ENCODE results near the gene POU2AF1.

Gene POU2AF1

DNA sequence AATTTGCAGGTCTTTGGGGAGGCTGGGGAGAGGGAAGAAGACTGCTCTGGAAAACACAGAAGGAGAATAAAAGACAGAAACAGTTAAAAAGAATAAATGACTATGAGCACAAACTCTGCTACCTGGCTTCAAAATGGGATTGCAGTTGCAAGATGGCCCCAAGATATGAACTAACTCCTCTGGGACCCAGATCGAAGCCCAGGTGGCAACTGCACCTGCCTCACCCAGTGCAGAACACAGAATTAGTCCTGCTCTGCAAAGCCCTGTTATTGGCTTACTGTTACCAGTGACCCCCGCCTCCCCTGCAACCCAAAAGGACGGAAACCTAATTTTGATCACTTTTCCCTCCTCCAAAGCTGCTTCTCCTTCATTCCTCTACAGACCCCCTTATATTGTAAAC lies 35.9 kb upstream of the POU2AF1 start:
- TF ChIP-seq YY1 (IDR thresholded peaks at IDR 0.05; ENCODE audit: low read depth) (no peak), EGR1 (IDR thresholded peaks at IDR 0.05) (no peak), CEBPB (IDR thresholded peaks at IDR 0.05) (no peak), TEAD4 (IDR thresholded peaks at IDR 0.05) (no peak), EP300 (IDR thresholded peaks at IDR 0.05; ENCODE audit: borderline replicate concordance) (no peak), NFIC (IDR thresholded peaks at IDR 0.05) (no peak), ZBTB7A (IDR thresholded peaks at IDR 0.05; ENCODE audit: low read depth) (no peak), FOXM1 (IDR thresholded peaks at IDR 0.05; ENCODE audit: borderline replicate concordance, low read depth) (no peak), CREB1 (IDR thresholded peaks at IDR 0.05; ENCODE audit: low read depth) (no peak), TAF1 (IDR thresholded peaks at IDR 0.05; ENCODE audit: low read depth) (no peak), RAD21 (IDR thresholded peaks at IDR 0.05; ENCODE audit: low read depth) (no peak), TCF12 (IDR thresholded peaks at IDR 0.05; ENCODE audit: low read depth) (no peak)
- TF ChIP-seq, protein P1, sequence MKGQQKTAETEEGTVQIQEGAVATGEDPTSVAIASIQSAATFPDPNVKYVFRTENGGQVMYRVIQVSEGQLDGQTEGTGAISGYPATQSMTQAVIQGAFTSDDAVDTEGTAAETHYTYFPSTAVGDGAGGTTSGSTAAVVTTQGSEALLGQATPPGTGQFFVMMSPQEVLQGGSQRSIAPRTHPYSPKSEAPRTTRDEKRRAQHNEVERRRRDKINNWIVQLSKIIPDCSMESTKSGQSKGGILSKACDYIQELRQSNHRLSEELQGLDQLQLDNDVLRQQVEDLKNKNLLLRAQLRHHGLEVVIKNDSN (IDR thresholded peaks at IDR 0.05): no peak
- TF ChIP-seq, protein P2, sequence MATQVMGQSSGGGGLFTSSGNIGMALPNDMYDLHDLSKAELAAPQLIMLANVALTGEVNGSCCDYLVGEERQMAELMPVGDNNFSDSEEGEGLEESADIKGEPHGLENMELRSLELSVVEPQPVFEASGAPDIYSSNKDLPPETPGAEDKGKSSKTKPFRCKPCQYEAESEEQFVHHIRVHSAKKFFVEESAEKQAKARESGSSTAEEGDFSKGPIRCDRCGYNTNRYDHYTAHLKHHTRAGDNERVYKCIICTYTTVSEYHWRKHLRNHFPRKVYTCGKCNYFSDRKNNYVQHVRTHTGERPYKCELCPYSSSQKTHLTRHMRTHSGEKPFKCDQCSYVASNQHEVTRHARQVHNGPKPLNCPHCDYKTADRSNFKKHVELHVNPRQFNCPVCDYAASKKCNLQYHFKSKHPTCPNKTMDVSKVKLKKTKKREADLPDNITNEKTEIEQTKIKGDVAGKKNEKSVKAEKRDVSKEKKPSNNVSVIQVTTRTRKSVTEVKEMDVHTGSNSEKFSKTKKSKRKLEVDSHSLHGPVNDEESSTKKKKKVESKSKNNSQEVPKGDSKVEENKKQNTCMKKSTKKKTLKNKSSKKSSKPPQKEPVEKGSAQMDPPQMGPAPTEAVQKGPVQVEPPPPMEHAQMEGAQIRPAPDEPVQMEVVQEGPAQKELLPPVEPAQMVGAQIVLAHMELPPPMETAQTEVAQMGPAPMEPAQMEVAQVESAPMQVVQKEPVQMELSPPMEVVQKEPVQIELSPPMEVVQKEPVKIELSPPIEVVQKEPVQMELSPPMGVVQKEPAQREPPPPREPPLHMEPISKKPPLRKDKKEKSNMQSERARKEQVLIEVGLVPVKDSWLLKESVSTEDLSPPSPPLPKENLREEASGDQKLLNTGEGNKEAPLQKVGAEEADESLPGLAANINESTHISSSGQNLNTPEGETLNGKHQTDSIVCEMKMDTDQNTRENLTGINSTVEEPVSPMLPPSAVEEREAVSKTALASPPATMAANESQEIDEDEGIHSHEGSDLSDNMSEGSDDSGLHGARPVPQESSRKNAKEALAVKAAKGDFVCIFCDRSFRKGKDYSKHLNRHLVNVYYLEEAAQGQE (IDR thresholded peaks at IDR 0.05; ENCODE audit: low read depth): no peak
- TF ChIP-seq, protein P3, sequence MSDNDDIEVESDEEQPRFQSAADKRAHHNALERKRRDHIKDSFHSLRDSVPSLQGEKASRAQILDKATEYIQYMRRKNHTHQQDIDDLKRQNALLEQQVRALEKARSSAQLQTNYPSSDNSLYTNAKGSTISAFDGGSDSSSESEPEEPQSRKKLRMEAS (IDR thresholded peaks at IDR 0.05): no peak

DNA sequence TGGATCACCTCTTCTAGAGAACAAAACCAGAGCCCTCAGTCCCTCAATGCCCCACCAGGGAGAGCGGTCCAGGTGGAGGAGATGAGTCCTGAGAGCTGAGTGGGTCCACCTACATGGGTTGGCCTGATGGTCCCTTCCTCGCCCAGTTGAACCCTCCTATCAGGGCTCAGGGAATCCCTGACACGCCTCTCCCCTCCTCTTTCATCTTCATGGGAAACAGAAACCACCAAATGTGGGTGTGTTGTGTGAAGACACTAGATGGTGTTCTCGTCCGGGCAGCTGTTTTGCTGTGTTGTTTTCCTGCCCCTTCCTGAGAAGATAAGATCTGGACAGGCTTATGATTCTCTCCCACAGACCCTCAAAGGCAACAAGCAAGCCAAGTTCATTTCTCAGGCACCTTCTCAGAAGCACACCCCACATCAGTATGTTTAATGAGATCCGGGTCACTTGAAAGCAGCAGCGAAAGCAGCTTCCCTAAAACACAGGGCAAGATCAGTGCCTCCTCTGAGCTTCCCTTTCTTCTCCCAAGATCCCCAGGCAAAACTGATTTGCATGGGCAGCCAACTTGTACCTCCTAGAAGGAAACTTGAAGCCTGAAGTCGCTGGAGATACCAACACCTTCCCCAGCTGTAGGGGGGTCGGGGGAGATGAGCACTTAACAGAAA lies 35.3 kb upstream of the POU2AF1 start:
- TF ChIP-seq TEAD4 (IDR thresholded peaks at IDR 0.05) (no peak), EGR1 (IDR thresholded peaks at IDR 0.05) (no peak), EP300 (IDR thresholded peaks at IDR 0.05; ENCODE audit: borderline replicate concordance) (no peak), CREB1 (IDR thresholded peaks at IDR 0.05; ENCODE audit: low read depth) (no peak), YY1 (IDR thresholded peaks at IDR 0.05; ENCODE audit: low read depth) (no peak), ZBTB7A (IDR thresholded peaks at IDR 0.05; ENCODE audit: low read depth) (no peak), RAD21 (IDR thresholded peaks at IDR 0.05; ENCODE audit: low read depth) (no peak), FOXM1 (IDR thresholded peaks at IDR 0.05; ENCODE audit: borderline replicate concordance, low read depth) (no peak), CEBPB (IDR thresholded peaks at IDR 0.05) (no peak), TCF12 (IDR thresholded peaks at IDR 0.05; ENCODE audit: low read depth) (no peak), TAF1 (IDR thresholded peaks at IDR 0.05; ENCODE audit: low read depth) (no peak), NFIC (IDR thresholded peaks at IDR 0.05) (no peak)
- TF ChIP-seq, protein P2 (IDR thresholded peaks at IDR 0.05; ENCODE audit: low read depth): no peak
- TF ChIP-seq, protein P3 (IDR thresholded peaks at IDR 0.05): no peak
- TF ChIP-seq, protein P1 (IDR thresholded peaks at IDR 0.05): no peak

DNA sequence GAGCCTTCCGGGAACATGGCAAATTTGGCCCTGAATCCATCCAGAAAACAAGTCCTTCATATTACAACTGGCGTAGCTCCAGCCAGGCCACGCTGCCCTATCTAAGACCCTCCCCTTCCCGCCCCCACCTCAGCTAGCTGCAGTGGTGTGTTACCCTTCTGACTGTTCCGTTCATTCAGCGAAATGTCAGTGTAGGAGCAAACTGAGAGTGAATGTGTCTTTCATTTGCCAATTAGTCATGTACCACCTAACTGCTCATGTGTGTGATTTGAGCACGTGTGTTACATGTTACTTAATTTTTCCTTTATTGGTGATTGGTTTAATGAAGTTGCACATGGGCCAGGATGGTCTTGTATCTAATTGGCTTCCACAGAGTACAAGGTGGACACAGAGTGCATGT lies 34.8 kb upstream of the POU2AF1 start:
- no peak for TF ChIP-seq NFIC (IDR thresholded peaks at IDR 0.05)
- TF ChIP-seq, protein P3 (IDR thresholded peaks at IDR 0.05): no peak
- TF ChIP-seq TAF1 (IDR thresholded peaks at IDR 0.05; ENCODE audit: low read depth): no peak
- TF ChIP-seq YY1 (IDR thresholded peaks at IDR 0.05; ENCODE audit: low read depth): no peak
- no peak for TF ChIP-seq EGR1 (IDR thresholded peaks at IDR 0.05)
- TF ChIP-seq FOXM1 (IDR thresholded peaks at IDR 0.05; ENCODE audit: borderline replicate concordance, low read depth): no peak
- no peak for TF ChIP-seq ZBTB7A (IDR thresholded peaks at IDR 0.05; ENCODE audit: low read depth)
- TF ChIP-seq RAD21 (IDR thresholded peaks at IDR 0.05; ENCODE audit: low read depth): no peak
- no peak for TF ChIP-seq TEAD4 (IDR thresholded peaks at IDR 0.05)
- TF ChIP-seq, protein P1 (IDR thresholded peaks at IDR 0.05): no peak
- TF ChIP-seq CREB1 (IDR thresholded peaks at IDR 0.05; ENCODE audit: low read depth): no peak
- no peak for TF ChIP-seq EP300 (IDR thresholded peaks at IDR 0.05; ENCODE audit: borderline replicate concordance)
- TF ChIP-seq TCF12 (IDR thresholded peaks at IDR 0.05; ENCODE audit: low read depth): no peak

DNA sequence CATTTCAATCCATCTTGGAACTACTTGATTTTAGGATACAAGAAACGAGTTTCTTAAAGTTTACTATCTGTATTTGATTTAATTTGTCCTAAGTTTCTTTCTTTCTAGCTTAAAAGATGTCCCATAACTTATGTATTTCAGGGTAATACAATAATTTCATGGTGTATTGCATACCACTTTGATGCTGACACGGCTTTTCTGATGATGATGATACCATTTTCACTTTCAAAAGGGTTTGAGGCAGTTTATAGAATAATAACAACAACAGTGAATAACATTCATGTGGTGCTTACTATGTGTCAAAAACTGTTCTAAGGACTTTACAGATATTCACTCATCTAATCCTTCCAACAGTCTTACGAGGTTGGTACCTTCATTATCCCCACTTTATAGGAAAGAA lies 33.2 kb upstream of the POU2AF1 start:
- no peak for TF ChIP-seq TAF1 (IDR thresholded peaks at IDR 0.05; ENCODE audit: low read depth)
- no peak for TF ChIP-seq TEAD4 (IDR thresholded peaks at IDR 0.05)
- TF ChIP-seq, protein P3 (IDR thresholded peaks at IDR 0.05): no peak
- TF ChIP-seq RAD21 (IDR thresholded peaks at IDR 0.05; ENCODE audit: low read depth): no peak
- TF ChIP-seq TCF12 (IDR thresholded peaks at IDR 0.05; ENCODE audit: low read depth): no peak
- TF ChIP-seq, protein P1 (IDR thresholded peaks at IDR 0.05): no peak
- no peak for TF ChIP-seq EP300 (IDR thresholded peaks at IDR 0.05; ENCODE audit: borderline replicate concordance)
- TF ChIP-seq CREB1 (IDR thresholded peaks at IDR 0.05; ENCODE audit: low read depth): no peak
- TF ChIP-seq YY1 (IDR thresholded peaks at IDR 0.05; ENCODE audit: low read depth): no peak
- no peak for TF ChIP-seq ZBTB7A (IDR thresholded peaks at IDR 0.05; ENCODE audit: low read depth)
- TF ChIP-seq CEBPB (IDR thresholded peaks at IDR 0.05): no peak
- TF ChIP-seq NFIC (IDR thresholded peaks at IDR 0.05): no peak
- TF ChIP-seq FOXM1 (IDR thresholded peaks at IDR 0.05; ENCODE audit: borderline replicate concordance, low read depth): no peak
- no peak for TF ChIP-seq EGR1 (IDR thresholded peaks at IDR 0.05)
- TF ChIP-seq, protein P2 (IDR thresholded peaks at IDR 0.05; ENCODE audit: low read depth): no peak
